ENCODE measurements around the gene DMRTA2. TPM values are rescaled to one million over a fixed set of nuclear protein-coding genes. Genes with fewer than 3 reads are reported as not detected.

The DMRTA2 gene
- total RNA-seq, 4 donors from 2014 or later = not detected

DNA sequence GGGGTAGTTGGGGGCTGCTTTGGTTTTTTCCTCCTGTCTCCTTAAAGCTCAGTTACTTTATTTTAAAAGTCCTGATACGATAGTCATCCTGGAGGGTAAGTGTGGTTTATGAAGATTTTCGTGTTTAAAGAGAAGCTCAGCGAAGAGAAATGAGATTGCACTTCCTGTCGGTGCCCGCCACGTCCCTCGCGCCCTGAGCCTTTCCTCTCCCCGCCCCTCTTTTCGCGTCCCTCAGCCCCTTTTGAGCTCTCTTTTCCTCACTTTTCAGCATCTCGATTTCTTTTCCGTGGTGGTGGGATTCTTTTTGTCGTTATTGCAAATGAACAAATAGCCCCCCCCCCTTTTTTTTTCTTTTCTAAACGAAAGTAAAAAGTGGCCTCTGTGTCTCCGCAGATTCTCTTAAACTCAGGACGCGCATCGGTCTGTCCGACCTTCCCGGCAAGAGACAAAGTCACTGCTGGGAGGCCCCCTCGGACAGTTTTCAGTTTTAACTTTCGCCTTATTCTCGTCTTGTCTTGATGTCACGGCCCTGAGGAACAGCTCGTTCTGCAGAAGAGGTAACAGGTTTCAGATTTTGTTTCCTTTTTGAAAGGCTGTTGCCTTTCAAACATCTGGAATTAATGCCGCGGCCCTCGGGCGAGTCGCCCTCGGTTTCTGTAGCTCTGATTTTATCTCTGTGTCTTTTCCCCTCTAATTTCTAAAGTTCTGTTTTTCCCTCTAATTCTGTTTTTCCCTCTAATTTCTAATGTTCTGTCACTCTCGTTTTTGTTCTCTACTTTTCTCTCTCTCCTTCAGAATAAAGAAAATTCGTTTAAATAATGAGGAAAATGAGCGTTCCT, 1.0 kb upstream of the DMRTA2 start:
- no peaks in the 10 kb centered on the region for H3K9me3 ChIP-seq
- H3K4me3 ChIP-seq (replicated peaks in 1 of 3) = no peak overlapping the region
- peaks cover 83% of the 10 kb centered on the region for H3K27me3 ChIP-seq
- WGBS, 2 donors = 8% methylated on average over 35 of the region's 35 CpGs
- H3K4me1 ChIP-seq = peaks cover 8 to 64% of the 10 kb centered on the region in 2 donors
- intact Hi-C loops (cut with DNase I) = no loop called here
- no peak for DNase-seq
- TF ChIP-seq POLR2A (IDR thresholded peaks at IDR 0.05) = no peak
- TF ChIP-seq, protein P1, sequence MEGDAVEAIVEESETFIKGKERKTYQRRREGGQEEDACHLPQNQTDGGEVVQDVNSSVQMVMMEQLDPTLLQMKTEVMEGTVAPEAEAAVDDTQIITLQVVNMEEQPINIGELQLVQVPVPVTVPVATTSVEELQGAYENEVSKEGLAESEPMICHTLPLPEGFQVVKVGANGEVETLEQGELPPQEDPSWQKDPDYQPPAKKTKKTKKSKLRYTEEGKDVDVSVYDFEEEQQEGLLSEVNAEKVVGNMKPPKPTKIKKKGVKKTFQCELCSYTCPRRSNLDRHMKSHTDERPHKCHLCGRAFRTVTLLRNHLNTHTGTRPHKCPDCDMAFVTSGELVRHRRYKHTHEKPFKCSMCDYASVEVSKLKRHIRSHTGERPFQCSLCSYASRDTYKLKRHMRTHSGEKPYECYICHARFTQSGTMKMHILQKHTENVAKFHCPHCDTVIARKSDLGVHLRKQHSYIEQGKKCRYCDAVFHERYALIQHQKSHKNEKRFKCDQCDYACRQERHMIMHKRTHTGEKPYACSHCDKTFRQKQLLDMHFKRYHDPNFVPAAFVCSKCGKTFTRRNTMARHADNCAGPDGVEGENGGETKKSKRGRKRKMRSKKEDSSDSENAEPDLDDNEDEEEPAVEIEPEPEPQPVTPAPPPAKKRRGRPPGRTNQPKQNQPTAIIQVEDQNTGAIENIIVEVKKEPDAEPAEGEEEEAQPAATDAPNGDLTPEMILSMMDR (IDR thresholded peaks at IDR 0.05) = no peak
- H3K36me3 ChIP-seq = no peaks in the 10 kb centered on the region
- H3K27ac ChIP-seq = no peak overlapping the region

DNA sequence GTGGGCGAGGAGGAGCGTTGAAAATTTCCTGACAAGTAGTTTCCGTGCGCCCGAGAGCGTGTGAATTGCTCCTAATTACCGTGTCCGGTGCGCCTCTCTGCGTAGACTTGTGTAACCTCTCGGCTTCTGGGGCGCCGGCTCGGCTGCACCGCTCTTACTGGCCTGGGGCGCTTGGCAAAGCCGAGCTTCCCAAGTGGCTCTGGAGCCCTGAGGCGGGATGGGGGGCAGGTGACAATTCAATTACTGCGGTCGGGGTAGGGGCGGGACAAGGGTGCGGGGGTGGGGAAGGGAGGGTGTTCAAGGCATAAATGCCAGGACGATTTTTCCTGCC, 392 bp upstream of the DMRTA2 start:
- intact Hi-C loops (cut with DNase I) = no loop called here
- TF ChIP-seq POLR2A (IDR thresholded peaks at IDR 0.05) = no peak
- TF ChIP-seq, protein P1 (IDR thresholded peaks at IDR 0.05) = no peak
- no peaks in the 10 kb centered on the region for H3K9me3 ChIP-seq
- 0 to 7% methylated on average over 12 to 15 of the region's 23 CpGs for WGBS, 2 donors
- peaks cover 8 to 68% of the 10 kb centered on the region in 2 donors for H3K4me1 ChIP-seq
- peak overlapping the region in 1 of 3 donors; percentile 26 for H3K4me3 ChIP-seq (replicated peaks in 1 of 3)
- H3K27me3 ChIP-seq = peaks cover 85% of the 10 kb centered on the region
- DNase-seq = no peak
- H3K36me3 ChIP-seq = no peaks in the 10 kb centered on the region
- no peak overlapping the region for H3K27ac ChIP-seq

DNA sequence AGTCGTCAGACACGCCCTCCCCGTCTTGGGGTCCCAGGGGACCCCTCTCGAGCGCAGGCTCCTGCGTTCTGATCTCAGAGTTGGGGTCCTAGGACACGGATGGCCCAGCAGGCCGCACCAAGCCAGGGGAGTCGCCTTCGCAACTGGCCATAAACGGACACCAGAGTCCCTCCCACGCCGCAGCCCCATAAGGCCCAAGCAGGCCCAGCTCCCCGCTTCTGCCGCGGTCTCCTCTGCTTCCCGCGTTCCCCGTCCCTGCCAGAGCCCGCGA, 633 bp downstream of the DMRTA2 start:
- Histone ChIP-seq H3K36me3 (no peaks in the 10 kb centered on the region), H3K4me1 (peaks cover 10 to 72% of the 10 kb centered on the region in 2 donors)
- no peak for DNase-seq

DNA sequence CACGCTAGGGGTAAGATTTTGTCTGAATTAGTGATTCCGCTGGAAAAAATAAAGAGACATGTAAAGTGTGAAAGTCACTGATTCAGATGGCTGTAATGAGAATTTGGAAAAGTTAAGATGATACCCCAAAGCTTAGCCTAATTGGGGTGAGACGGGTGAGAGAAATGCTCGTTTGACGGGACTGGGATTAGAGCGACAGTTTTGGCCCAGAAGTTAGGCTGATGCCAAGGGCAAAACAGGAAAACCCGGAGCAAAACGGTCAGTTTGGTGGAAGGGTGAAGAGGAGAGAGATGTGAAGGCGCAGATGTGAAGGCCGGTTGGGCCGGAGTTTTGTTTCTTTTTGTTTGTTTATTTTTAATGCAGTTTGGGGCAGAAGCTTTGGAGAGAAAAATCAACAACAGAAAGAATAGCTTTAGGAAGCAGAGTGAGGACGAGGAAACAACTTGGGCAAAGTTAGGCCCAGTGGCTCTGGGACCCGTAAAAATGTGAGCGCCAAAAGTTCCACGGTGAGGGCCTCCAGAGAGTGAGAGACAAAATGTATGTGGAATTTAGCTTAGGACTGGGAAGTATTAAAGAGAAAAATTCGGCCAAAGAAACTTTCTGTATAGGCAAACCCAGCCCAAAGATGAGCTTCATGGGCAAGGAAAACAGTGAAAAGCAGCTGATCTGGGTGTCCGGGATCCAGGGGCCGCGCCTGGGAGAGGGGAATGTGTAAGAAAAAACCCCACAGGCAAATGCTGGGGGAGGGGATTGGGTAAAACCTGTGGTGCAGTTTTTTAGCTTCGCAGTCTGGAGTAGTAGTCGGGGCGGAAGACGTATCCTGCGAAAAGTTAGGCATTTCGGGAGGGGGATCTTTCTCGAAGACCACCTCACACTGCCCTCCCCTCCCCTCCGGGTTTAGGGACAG, 1.2 kb downstream of the DMRTA2 start:
- Histone ChIP-seq H3K9me3 (no peaks in the 10 kb centered on the region), H3K36me3 (no peaks in the 10 kb centered on the region), H3K4me1 (peaks cover 9 to 73% of the 10 kb centered on the region in 2 donors), H3K4me3 (replicated peaks in 1 of 3) (no peak overlapping the region), H3K27ac (no peak overlapping the region), H3K27me3 (peaks cover 83% of the 10 kb centered on the region)
- WGBS, 2 donors = 20 to 30% methylated on average over 25 to 27 of the region's 27 CpGs
- intact Hi-C loops (cut with DNase I) = no loop called here
- DNase-seq = no peak
- TF ChIP-seq POLR2A (IDR thresholded peaks at IDR 0.05) = no peak
- TF ChIP-seq, protein P1 (IDR thresholded peaks at IDR 0.05) = no peak

More for the DNA sequence above, 633 bp downstream of the DMRTA2 start:
- intact Hi-C loops (cut with DNase I) = no loop called here
- no peak overlapping the region for H3K4me3 ChIP-seq (replicated peaks in 1 of 3)
- H3K27ac ChIP-seq = no peak overlapping the region
- TF ChIP-seq POLR2A (IDR thresholded peaks at IDR 0.05) = no peak
- TF ChIP-seq, protein P1 (IDR thresholded peaks at IDR 0.05) = no peak
- H3K27me3 ChIP-seq = peaks cover 88% of the 10 kb centered on the region
- WGBS, 2 donors = 4 to 13% methylated on average over 13 to 19 of the region's 21 CpGs
- H3K9me3 ChIP-seq = no peaks in the 10 kb centered on the region

DNA sequence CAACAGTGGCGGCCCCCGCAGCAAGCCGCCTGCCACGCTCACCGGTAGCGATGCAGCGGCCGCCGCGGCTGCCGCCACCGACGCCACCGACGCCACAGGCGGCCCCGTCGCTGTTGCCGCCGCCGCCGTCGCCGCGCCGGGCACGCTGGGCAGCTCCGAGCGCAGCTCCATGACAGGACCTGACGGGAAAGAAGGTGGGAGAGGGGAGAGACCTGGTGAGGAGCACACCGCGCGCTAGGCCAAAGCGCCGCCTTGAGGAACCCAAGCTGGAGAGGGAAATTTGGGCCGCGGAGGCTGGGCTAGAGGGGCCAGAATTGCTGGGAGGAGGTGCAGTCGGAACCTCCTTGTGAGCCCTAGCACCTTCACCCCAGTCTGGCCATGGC, 1.9 kb downstream of the DMRTA2 start:
- H3K27me3 ChIP-seq = peaks cover 81% of the 10 kb centered on the region
- no peaks in the 10 kb centered on the region for H3K9me3 ChIP-seq
- H3K36me3 ChIP-seq = no peaks in the 10 kb centered on the region
- no peak overlapping the region for H3K27ac ChIP-seq
- intact Hi-C loops (cut with DNase I) = no loop called here
- H3K4me3 ChIP-seq (replicated peaks in 1 of 3) = no peak overlapping the region
- peaks cover 9 to 73% of the 10 kb centered on the region in 2 donors for H3K4me1 ChIP-seq
- 5% methylated on average over 19 to 38 of the region's 38 CpGs for WGBS, 2 donors
- TF ChIP-seq POLR2A (IDR thresholded peaks at IDR 0.05) = no peak
- TF ChIP-seq, protein P1 (IDR thresholded peaks at IDR 0.05) = no peak
- DNase-seq = no peak

All from thyroid gland (tissue), 4 donors.